CD4-positive, alpha-beta T cell treated with Interferon gamma for 1 hour (primary cell): ENCODE data around the gene EPS8L1.

Experiments
- DNase-seq: peaks from one replicate; pipeline ENCODE4 v3.0.0-alpha.2; 2020

Gene EPS8L1

DNA sequence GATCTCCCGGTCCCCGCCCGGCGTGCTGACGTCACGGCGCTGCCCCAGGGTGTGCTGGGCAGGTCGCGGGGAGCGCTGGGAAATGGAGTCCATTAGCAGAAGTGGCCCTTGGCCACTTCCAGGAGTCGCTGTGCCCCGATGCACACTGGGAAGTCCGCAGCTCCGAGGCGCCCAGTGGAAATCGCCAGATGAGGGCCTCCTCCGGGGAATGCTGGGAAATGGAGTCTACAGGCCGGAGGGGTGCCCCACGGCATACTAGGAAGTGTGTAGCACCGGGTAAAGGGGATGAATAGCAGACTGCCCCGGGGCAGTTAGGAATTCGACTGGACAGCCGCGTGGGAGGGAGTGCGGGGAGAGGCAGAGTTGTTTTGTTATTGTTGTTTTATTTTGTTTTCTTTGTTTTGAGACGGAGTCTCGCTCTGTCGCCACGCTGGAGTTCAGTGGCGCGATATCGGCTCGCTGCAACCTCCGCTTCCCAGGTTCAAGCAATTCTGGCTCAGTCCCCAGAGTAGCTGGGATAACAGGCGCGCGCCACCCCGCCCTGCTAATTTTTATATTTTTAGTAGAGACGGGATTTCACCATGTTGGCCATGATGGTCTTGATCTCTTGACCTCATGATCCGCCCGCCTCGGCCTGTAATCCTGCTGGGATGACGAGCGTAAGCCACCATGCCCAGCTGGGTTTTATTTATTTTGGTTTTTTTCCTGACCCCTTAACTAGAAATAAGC, 42.2 kb downstream of the EPS8L1 start:
- peak; percentile 97 for DNase-seq

DNA sequence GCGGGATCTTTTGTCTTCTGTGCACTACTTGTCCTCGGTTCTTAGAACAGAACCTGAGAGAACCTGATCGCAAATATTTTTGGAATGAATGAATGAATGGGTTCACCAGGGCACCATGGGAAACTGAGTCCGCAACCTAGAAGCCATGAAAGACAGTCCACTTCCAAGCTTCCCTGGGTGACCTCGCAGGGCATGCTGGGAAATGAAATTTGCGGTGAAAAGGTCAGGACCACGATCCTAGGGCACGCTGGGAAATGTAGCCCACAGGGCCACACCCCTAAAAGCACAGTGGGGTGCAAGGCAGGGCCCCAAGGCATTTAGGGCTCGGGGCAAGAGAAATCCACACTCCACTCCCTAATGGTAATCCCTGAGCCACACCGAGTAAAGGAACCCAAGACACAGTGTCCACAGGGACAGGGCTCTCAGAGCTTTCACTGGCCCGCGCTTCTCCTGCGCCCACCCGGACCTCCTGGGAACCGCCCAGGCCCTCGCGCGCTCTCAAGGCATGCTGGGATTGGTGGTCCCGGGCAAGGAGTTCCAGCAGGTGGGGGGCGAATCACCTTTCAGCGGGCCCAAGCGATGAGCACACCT, 42.8 kb downstream of the EPS8L1 start:
- no peak for DNase-seq

DNA sequence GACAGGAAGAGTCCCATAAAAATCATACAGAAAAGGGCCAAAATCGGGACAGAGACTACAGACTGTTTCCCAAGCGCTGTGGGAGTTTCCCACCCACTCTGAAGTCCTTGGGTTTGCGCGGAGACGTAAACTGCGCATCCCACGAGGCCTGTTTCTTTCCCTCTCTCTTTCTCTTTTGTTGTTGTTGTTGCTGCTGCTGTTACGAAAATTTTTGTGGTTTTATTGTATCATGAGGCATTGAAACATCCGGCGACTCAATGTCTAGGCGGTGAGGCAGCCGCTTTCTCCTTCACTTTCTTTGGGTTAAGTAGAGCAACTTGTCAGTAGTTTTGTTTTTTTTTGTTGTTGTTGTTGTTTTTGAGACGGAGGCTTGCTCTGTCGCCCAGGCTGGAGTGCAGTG, 43.4 kb downstream of the EPS8L1 start:
- no peak for DNase-seq

DNA sequence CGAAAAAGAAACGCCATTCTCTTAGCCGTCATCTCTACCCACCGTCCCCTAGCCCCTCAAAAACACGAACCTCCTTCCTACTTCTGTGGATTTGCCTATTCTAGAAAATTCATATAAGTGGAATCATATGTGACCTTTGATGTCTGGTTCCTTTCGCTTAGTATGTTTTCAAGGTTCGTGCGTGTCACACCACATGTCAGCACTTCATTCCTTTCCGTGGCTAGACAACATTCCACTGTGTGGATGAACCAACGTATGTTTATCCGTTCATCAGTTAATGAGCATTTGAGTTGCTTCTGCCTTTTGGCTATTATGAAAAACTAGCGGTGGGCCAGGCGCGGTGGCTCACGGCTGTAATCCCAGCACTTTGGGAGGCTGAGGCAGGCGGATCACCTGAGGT, 55.8 kb downstream of the EPS8L1 start:
- DNase-seq, result no peak

DNA sequence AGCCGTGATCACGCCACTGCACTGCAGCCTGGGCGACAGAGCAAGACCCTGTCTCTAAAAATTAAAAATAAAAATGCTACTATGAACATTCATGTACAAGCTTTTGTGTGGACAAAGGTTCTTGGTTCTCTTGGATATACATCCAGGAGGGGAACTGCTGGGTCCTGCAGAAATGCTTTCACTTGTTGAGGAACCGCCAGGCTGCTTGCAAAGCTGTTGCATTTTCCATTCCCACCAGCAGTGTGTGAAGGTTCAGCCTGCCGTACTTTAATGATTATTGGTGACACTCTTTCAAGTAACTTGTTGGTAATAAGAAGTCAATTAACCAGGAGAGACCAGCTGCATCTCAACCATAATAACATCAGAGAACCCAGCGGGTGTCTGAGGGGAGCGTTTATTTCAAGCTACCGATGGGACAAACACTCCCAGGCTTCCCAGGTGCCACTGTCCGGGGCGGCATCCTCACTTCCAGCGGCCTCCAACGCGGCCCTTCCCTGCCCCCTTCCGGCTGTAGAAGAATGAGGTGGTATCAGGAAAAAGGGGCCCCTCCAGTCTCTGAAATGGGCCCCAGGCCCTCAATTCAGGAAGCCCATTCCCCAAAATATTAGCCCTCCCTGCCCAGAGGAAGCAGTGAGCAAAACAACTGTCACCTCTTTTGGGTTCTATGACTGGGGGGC, 56.9 kb downstream of the EPS8L1 start:
- no peak for DNase-seq

DNA sequence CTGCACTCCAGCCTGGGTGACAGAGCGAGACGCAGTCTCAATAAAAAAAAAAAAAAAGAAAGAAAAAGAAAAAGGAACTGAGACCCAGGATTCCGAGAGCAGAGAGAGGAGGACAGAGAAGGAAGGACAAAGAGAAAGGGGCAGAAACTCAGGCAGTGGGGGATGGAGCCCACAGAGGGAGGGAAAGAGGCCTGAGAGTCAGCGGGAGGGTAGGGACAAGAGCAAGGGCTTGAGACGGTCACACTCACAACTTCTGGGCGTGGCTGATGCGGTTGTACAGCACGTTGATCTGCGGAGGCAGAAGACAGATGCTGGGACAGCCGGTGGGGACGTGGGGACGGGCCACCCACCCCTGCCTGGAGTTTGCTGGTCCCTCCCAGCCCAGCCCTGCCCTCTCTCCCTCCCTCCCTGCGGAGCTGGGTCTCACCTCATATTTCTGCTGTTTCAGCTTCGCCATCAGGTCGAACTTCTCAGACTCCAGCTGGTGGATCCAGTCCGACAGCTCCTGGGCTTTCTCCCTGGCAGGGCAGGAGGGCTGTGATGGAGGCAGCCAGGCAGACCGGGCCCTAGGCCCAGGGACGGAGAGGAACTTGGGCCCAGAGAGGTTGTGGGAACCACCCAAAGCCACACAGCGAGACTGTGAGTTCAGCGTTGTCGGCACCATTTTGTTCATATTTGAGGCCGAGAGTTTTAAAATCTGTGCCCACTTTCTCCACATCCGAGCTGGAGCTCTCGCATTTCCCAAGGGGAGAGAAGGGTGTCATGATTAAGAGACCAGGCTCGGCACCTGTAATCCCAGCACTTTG, 58.2 kb downstream of the EPS8L1 start:
- DNase-seq, result no peak

DNA sequence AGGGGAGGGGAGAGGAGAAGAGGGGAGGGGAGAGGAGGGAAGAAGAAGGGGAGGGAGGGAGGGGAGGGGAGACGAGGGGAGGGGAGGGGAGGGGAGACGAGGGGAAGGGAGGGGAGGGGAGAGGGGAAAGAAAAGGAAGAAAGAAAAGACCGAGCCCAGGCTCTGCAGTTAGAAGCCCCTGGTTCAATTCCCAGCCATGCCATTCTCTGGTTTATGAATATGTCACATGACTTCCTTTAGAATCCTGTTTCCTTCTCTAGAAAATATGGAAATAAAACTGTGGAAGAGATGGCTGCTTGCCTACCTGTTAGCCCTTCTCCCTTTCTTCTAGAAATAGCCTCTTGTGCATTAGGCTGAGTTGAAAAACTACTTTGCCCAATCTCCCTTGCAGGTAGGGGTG, 59.1 kb downstream of the EPS8L1 start:
- DNase-seq, result no peak

DNA sequence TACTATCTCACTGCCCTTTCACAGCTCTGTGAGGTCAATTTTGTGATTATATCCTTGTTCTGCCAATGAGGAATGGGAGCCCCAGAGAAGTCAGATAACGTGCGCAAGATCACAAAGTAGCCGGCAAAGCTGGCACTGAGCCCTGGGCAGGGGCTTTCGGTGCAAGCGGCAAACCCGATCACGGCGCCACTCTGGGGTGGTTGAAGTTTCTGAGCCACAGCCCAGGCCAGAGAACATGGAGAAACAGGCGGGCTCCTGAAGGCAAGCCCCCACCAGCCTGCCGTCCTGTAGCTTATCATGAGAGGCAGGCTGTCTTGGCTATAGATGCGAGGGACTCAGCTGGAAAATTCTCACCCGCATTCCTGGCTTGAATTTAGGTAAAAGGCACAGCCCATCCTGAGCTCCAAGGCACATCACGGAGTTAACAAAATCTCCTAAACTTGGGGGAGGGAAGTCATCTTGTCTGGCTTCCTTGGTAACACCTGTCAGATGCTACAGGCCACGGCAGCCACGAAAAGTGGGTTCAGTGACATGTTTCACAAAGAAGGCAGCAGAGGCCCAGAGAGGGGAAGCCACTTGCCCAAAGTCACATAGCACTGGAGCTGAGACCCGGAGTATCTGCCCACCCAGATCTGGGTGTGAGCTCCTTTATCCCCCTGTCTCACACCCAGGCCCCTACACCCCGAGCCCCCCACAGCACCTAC, 60.9 kb downstream of the EPS8L1 start:
- no peak for DNase-seq
